ENCODE results near the gene CTPS2. TPM values are rescaled to one million over a fixed set of nuclear protein-coding genes. Genes with fewer than 3 reads are reported as not detected.

Gene CTPS2
- polyA plus RNA-seq, 3 donors: 34.8 to 43.6 (median 42.4) TPM

DNA sequence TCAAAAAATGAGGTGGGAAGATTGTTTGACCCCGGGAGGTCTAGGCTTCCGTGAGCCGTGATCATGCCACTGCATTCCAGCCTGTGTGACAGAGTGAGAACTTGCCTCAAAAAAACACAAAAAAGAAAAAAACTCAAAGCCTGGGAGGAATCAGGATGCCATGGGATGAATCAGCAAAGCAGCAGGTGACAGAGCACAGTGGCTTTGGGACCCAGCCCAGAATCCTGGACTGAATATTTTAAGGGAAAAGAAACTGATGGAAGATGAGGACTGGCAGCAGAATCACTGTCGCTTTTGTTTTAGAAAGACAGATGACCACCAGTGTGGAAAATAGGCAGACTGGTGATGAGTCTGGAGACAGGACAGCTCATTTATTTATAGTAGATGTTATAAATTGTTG lies 45.9 kb downstream of the CTPS2 start:
- DNase-seq (ENCODE audit: extremely low read depth in 1 of 11, low read depth in 9 of 11, low spot score in 4 of 11): no peak

- no peak for DNase-seq (ENCODE audit: extremely low read depth in 1 of 11, low read depth in 9 of 11, low spot score in 4 of 11)
These were observed 47.4 kb downstream of the CTPS2 start for GRCh38 chrX:16665089-16665488.

DNA sequence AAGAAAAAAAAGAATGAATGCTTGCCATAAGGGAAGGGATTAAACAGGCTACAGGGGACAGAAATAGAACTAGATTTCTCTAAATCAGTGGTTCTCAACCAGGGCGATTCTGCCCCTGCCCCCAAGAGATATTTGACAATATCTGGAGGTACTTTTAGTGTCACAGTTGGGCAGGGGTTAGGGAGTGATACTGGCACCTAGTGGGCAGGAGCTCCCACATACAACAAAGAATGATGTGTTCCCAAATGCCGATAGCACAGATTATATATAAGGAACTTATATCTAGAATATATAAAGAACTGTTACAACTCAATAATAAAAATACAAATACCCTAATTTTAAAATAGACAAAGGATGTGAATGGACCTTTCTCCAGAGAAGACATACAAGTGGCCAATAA lies 47.8 kb downstream of the CTPS2 start:
- no peak for DNase-seq (ENCODE audit: extremely low read depth in 1 of 11, low read depth in 9 of 11, low spot score in 4 of 11)

- no peak for DNase-seq (ENCODE audit: extremely low read depth in 1 of 11, low read depth in 9 of 11, low spot score in 4 of 11)
These were observed 48.4 kb downstream of the CTPS2 start for GRCh38 chrX:16664074-16664473.

- DNase-seq (ENCODE audit: extremely low read depth in 1 of 11, low read depth in 9 of 11, low spot score in 4 of 11): no peak
These were observed 50.1 kb downstream of the CTPS2 start for GRCh38 chrX:16662402-16662801.

DNA sequence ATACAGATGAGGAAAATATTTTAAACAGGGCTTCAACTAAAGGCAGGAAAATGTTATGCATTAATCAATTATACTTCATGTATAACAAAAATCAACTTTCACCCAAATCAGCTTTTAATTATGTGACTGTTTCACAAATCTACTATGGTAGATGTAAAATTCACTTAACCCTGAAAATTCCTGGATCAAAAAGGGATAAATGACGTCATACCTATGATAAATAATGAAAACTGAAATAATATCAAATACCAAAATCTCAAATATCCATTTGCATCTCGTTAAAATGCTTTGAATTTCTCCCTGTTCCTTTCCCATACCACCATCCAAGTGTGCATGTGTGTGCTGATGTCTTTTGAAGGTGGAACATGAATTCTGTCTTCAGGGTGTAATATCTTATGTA lies 51.0 kb downstream of the CTPS2 start:
- DNase-seq (ENCODE audit: extremely low read depth in 1 of 11, low read depth in 9 of 11, low spot score in 4 of 11): no peak

DNA sequence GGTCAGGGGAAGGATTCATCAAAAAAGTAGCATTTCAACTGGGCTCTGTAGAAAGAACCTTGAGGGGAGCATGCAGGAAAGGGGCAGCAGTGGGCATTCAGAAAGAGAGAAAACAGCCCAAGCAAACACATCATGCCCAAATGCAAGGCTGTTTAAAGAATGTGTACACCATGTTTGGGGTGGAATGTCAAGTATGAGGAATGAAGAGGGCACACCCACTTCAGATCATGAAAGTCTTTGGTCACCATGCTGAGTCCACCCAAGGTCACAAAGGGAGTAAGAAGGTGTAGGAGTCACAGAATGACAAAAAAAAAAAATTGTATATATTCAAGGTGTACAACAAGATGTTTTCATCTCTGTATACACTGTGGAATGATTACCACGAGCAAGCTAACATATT lies 53.1 kb downstream of the CTPS2 start:
- DNase-seq (ENCODE audit: extremely low read depth in 1 of 11, low read depth in 9 of 11, low spot score in 4 of 11): no peak

GRCh38 chrX:16658284-16658683 lies 54.2 kb downstream of the CTPS2 start:
- no peak for DNase-seq (ENCODE audit: extremely low read depth in 1 of 11, low read depth in 9 of 11, low spot score in 4 of 11)

- no peak for DNase-seq (ENCODE audit: extremely low read depth in 1 of 11, low read depth in 9 of 11, low spot score in 4 of 11)
These were observed 58.4 kb downstream of the CTPS2 start for GRCh38 chrX:16654093-16654492.

DNA sequence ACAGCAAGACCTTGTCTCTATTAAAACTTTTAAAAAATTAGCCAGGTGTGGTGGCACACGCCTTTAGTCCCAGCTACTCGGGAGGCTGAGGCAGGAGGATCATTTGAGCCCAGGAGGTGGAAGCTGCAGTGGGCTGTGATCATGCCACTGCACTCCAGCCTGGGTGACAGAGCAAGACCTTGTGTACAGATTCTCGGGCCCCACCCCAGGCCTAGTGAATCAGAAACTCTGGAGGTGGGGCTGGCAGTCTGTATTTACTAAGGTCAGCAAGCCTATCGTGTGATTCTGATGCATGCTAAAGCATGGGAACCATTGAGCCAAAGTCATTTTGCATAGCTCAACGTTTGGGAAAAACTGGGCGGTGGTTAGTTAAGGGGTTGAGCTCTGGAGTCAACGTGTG lies 59.0 kb downstream of the CTPS2 start:
- DNase-seq (ENCODE audit: extremely low read depth in 1 of 11, low read depth in 9 of 11, low spot score in 4 of 11): no peak

DNA sequence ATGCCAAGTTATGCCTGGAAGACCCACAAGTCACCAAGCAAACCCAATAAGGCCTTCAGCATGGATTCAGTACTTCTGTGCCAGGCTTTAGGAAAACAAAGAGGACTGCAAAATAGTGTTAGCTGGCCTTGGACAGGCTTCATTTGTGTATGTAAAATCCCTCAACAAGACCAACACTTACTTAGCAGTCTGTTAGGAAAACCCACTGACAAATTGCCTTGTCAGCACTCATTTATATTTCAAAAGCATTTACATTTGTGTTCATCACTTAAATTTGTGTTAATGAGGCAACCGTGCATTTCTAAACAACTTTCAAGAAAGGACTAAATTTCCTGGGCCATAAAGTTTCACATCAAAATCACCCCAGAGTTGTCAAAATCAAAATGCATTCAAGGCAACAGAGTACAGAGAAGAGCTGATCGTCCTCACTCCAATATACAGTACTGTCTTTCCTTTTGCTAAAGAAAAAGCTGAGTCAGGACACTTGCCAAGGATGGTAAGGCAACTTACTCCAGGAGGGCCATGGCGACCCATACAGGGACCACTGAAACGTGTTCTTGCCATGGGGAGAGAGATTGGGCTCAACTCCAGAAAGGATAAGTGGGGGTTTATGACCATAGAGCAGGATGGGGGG lies 61.0 kb downstream of the CTPS2 start:
- DNase-seq (ENCODE audit: extremely low read depth in 1 of 11, low read depth in 9 of 11, low spot score in 4 of 11): no peak

DNA sequence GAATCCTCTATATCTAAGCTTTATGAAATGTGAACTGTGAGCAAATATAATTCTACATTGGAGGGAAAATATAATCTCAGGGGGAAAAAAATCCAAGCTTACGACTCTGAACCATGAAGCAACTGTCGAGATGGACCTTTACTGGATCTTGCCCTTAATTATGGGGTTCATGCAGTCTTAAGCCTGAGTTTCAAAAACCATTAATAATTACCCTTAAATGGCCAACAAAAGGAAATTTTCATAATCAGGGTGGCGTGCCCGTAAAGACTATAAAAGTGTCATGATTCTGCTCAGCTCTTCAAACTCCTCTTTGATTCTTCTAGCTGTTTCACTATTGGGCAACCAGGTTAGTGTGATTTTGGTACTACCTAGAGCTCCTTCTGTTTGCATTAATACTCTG lies 62.6 kb downstream of the CTPS2 start, which contains the start of gene S100G:
Gene S100G (plus strand): TSS at position 301 of the 400 bp plus-strand sequence. CDS start 849 bp downstream, outside the sequence.
- no peak for DNase-seq (ENCODE audit: extremely low read depth in 1 of 11, low read depth in 9 of 11, low spot score in 4 of 11)

DNA sequence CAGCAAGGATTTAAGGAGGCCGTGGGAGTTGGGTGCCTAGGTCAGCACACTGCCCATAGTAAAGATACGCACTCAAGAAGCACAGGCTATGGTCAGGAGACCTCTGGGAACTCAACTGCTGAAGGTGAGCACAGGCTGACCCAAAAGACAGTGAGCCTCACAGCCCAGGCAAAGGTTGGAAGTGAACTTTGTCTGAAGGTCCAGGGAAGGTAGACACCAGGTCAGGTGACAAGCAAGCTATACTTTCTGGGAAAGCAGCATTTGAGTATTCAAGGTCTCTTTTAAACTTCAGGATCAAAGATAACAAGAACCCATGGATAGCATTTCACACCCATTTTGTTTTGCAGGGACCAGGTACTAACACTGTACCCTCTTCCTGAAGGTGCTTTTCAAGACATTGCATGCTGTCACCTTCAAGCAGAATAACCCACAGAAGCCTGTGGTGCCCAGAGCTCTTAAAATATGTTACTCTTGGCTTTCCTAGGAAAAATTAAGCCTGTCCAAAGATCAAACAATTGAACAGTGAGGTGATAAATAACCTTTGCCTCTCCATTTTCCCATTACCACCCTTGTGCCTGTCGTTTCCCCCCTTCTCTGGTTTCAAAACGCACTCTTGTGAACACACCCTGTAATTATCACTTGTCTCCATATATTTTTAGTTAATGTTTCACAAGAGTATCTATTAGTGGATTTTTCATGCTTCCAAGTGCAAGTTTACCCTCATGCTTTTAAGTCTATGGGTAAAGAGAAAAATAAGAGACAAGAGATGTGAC lies 65.9 kb downstream of the CTPS2 start:
- no peak for DNase-seq (ENCODE audit: extremely low read depth in 1 of 11, low read depth in 9 of 11, low spot score in 4 of 11)

- DNase-seq (ENCODE audit: extremely low read depth in 1 of 11, low read depth in 9 of 11, low spot score in 4 of 11): no peak
These were observed 69.3 kb downstream of the CTPS2 start for GRCh38 chrX:16643176-16643575.

GRCh38 chrX:16640823-16641222 lies 71.6 kb downstream of the CTPS2 start:
- DNase-seq (ENCODE audit: extremely low read depth in 1 of 11, low read depth in 9 of 11, low spot score in 4 of 11): no peak

- DNase-seq (ENCODE audit: extremely low read depth in 1 of 11, low read depth in 9 of 11, low spot score in 4 of 11): no peak
These were observed 72.5 kb downstream of the CTPS2 start for GRCh38 chrX:16639966-16640365.

DNA sequence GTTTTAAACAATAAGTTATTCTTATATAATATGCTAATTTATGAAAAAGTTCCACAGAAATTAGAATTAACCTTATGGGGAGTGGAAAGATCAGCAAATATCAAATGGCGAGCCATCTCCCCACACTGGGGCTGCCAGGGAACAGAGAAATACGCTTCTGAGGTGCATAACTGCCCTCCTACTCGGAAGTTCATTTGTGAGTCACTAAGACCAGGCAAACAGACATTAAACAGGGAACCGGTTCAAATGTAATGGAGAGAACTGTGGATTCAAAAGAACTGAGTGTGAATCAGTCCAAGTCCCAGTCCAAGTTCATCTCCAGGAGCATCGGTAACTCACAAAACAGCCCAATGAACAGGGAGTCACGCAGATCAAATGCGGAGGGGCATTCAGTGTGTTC lies 73.9 kb downstream of the CTPS2 start:
- no peak for DNase-seq (ENCODE audit: extremely low read depth in 1 of 11, low read depth in 9 of 11, low spot score in 4 of 11)

- no peak for DNase-seq (ENCODE audit: extremely low read depth in 1 of 11, low read depth in 9 of 11, low spot score in 4 of 11)
These were observed 76.9 kb downstream of the CTPS2 start for GRCh38 chrX:16635596-16635995.

GRCh38 chrX:16635040-16635439 lies 77.4 kb downstream of the CTPS2 start:
- no peak for DNase-seq (ENCODE audit: extremely low read depth in 1 of 11, low read depth in 9 of 11, low spot score in 4 of 11)

DNA sequence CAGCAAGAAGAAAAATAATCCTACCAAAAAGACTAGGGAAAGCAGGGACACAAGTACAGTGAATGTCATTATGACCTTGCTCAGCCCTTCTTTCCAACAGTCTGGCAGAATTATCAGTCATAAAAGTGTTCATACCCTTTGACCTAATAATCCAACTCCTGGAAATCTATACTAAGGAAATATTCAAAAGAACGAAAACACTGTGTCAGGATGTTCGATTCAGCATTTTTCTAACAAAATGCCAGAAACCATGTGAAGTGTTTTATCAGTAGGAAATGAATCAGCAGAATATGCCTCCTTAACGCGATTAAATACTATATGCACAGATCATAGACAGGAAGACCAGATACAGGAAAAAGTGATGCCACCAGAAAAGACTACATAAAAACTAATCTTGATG lies 78.7 kb downstream of the CTPS2 start:
- no peak for DNase-seq (ENCODE audit: extremely low read depth in 1 of 11, low read depth in 9 of 11, low spot score in 4 of 11)

GRCh38 chrX:16629909-16630308 lies 82.6 kb downstream of the CTPS2 start:
- no peak for DNase-seq (ENCODE audit: extremely low read depth in 1 of 11, low read depth in 9 of 11, low spot score in 4 of 11)
